Measurements from ENCODE around the gene ACTN3. TPM values are rescaled to one million over a fixed set of nuclear protein-coding genes. Genes with fewer than 3 reads are reported as not detected.

Gene ACTN3
- total RNA-seq, 6 experiments from 2014 or later, result not detected

DNA sequence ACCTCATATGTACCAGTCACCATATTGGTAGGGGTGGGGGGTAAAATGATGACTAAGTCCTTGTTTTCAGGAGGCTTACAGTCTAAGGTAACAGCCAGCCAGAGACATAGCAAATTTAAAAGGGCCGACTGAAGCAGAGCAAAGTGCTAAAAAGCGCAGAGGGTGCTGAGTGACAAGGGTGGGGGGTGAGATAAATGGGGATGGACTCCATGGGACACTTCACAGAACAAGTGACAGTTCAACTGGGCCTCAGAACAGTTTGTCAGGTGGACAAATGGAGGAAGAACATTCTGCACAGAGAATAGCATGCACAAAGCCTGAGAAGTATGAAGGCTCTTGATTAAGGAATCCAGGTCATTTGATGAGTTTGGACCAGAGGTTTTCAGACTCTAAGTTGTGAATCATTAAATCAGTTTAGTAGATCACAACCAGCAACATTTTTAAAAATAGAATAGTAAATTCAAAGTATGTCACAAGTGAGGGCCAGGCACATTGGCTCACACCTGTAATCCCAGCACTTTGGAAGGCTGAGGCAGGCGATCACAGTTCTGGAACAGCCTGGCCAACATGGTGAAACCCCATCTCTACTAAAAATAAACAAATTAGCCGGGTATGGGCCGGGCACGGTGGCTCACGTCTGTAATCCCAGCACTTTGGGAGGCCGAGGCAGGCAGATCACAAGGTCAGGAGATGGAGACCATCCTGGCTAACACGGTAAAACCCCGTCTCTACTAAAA lies 22.2 kb upstream of the ACTN3 start:
- Histone ChIP-seq H3K9me3 (no peaks in the 10 kb centered on the region), H3K27me3 (no peaks in the 10 kb centered on the region), H3K36me3 (peaks cover 0 to 6% (median 0%) of the 10 kb centered on the region in 4 donors), H3K4me1 (no peaks in the 10 kb centered on the region), H3K27ac (no peak overlapping the region), H3K4me3 (no peak overlapping the region)
- no peak for TF ChIP-seq POLR2A (IDR thresholded peaks at IDR 0.05)
- TF ChIP-seq, protein P1, sequence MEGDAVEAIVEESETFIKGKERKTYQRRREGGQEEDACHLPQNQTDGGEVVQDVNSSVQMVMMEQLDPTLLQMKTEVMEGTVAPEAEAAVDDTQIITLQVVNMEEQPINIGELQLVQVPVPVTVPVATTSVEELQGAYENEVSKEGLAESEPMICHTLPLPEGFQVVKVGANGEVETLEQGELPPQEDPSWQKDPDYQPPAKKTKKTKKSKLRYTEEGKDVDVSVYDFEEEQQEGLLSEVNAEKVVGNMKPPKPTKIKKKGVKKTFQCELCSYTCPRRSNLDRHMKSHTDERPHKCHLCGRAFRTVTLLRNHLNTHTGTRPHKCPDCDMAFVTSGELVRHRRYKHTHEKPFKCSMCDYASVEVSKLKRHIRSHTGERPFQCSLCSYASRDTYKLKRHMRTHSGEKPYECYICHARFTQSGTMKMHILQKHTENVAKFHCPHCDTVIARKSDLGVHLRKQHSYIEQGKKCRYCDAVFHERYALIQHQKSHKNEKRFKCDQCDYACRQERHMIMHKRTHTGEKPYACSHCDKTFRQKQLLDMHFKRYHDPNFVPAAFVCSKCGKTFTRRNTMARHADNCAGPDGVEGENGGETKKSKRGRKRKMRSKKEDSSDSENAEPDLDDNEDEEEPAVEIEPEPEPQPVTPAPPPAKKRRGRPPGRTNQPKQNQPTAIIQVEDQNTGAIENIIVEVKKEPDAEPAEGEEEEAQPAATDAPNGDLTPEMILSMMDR (IDR thresholded peaks at IDR 0.05), result no peak
- DNase-seq, result no peak
- ATAC-seq, result no peak
- intact Hi-C loops (cut with DNase I), result no loop called here
- 92% methylated on average over 9 of the region's 10 CpGs for WGBS (ENCODE audit: insufficient coverage, low coverage, low lambda C conversion rate, missing lambda C conversion rate)

GRCh38 chr11:66529069-66529468 lies 17.6 kb upstream of the ACTN3 start:
- no peak for TF ChIP-seq POLR2A (IDR thresholded peaks at IDR 0.05)
- TF ChIP-seq, protein P1 (IDR thresholded peaks at IDR 0.05), result no peak
- no peaks in the 10 kb centered on the region for H3K27me3 ChIP-seq
- no peaks in the 10 kb centered on the region for H3K9me3 ChIP-seq
- DNase-seq (no peak), ATAC-seq (no peak)
- no peak overlapping the region for H3K27ac ChIP-seq
- 76% methylated on average over 7 of the region's 10 CpGs for whole genome bisulfite sequencing (ENCODE audit: insufficient coverage, low coverage, low lambda C conversion rate, missing lambda C conversion rate)
- no peaks in the 10 kb centered on the region for H3K36me3 ChIP-seq
- intact Hi-C loops (cut with DNase I), result no loop called here
- no peaks in the 10 kb centered on the region for H3K4me1 ChIP-seq
- H3K4me3 ChIP-seq, result no peak overlapping the region

DNA sequence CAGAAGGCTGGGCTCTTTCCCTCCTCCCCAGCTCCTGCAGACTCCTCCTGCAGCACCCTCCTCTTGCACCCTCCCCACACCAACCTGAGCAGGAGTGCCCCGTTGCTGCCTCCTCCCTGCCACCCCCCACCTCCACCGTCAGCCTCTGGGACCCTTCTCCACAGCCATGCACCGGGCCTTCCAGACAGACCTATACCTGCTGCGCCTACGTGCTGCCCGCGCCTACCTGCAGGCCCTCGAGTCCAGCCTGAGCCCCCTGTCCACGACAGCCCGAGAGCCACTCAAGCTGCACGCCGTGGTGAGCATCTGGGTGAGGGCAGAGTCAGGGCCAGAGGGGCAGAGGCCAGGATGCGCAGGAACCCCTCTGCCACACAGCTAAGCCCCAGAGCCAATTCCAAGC lies 17.0 kb upstream of the ACTN3 start:
- Histone ChIP-seq H3K4me1 (no peaks in the 10 kb centered on the region), H3K27ac (no peak overlapping the region), H3K27me3 (no peaks in the 10 kb centered on the region), H3K36me3 (no peaks in the 10 kb centered on the region), H3K9me3 (no peaks in the 10 kb centered on the region), H3K4me3 (no peak overlapping the region)
- ATAC-seq (peak in 2 of 4 donors; percentile 14 to 22), DNase-seq (no peak)
- intact Hi-C loops (cut with DNase I), result no loop called here
- TF ChIP-seq, protein P1 (IDR thresholded peaks at IDR 0.05), result no peak
- no peak for TF ChIP-seq POLR2A (IDR thresholded peaks at IDR 0.05)
- WGBS (ENCODE audit: insufficient coverage, low coverage, low lambda C conversion rate, missing lambda C conversion rate), result no CpG with 5 or more reads among the region's 13 CpGs

DNA sequence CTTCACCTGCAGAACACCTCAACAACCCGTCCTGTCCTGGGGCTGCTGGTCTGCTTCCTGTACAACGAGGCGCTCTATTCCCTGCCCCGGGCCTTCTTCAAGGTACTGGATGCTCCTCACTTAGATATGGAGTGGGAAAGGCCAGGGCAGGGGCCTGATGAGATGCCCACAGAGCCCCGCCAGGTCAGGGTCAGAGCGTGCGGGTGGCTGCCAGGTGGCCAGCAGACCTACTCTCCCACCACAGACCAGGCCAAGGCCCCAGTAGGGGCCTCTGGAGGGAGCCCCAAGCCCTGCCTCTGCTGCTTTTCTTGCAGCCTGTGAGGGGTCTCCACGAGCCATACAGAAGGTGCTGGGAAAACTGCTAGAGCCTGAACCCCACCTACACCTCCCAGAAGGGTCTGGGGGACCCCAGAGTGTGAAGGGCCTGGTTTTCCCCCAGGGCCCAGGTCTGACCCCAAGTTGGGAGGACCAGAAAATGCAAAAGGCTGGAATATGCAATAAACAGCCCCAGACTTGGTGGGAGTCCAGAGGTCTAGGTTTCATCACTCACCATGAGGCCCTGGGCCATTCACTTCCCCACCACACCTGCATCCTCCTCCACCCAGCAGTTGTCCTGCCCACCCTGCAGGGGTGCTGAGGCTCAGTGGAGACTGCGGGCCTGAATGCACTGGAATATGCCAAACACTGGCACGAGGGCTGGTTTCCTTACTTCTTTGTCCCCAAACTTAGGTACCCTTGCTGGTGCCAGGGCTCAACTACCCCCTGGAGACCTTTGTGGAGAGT lies 15.6 kb upstream of the ACTN3 start:
- TF ChIP-seq POLR2A (IDR thresholded peaks at IDR 0.05), result no peak
- TF ChIP-seq, protein P1 (IDR thresholded peaks at IDR 0.05), result no peak
- Histone ChIP-seq H3K27me3 (no peaks in the 10 kb centered on the region), H3K36me3 (peaks cover 0 to under 1% (median 0%) of the 10 kb centered on the region in 4 donors), H3K4me3 (no peak overlapping the region), H3K9me3 (no peaks in the 10 kb centered on the region), H3K27ac (no peak overlapping the region), H3K4me1 (no peaks in the 10 kb centered on the region)
- intact Hi-C loops (cut with DNase I), result no loop called here
- peak in 2 of 4 donors; percentile 14 to 19 for ATAC-seq
- WGBS (ENCODE audit: insufficient coverage, low coverage, low lambda C conversion rate, missing lambda C conversion rate), result 93% methylated on average over 4 of the region's 10 CpGs
- no peak for DNase-seq
